ENCODE data around the gene SRGAP3.

SRGAP3 gene

GRCh38 chr3:8974458-8974857, 275.0 kb downstream of the SRGAP3 start:
- Histone ChIP-seq H3K27ac (ENCODE audit: insufficient read depth in 1 of 2, low read depth in 1 of 2, low read length in 2 of 2, poor library complexity in 1 of 2, severe bottlenecking in 2 of 2) (no peak overlapping the region), H3K27me3 (replicated peaks in 2 of 5; ENCODE audit: control insufficient read depth in 4 of 5, insufficient read depth in 5 of 5, low read length in 4 of 5) (peaks cover 0 to 13% (median 7%) of the 10 kb centered on the region in 5 experiments), H3K36me3 (ENCODE audit: control insufficient read depth in 4 of 4, insufficient read depth in 4 of 4, low read length in 3 of 4) (no peaks in the 10 kb centered on the region), H3K9me3 (ENCODE audit: control extremely low read depth in 1 of 5, control insufficient read depth in 4 of 5, insufficient read depth in 2 of 5, low read depth in 1 of 5, low read length in 4 of 5) (peaks cover 0 to 7% (median 6%) of the 10 kb centered on the region in 5 experiments), H3K4me3 (ENCODE audit: control insufficient read depth in 1 of 7, extremely low read depth in 1 of 7, insufficient read depth in 4 of 7, low read depth in 2 of 7, low read length in 6 of 7) (no peak overlapping the region), H3K4me1 (ENCODE audit: control extremely low read depth in 1 of 4, control insufficient read depth in 4 of 4, insufficient read depth in 4 of 4, low read length in 3 of 4) (no peaks in the 10 kb centered on the region)
- WGBS (ENCODE audit: insufficient coverage), result 100% methylated on average over 1 of the region's 2 CpGs
- POLR2A ChIA-PET, result no interaction called here
- no peak for DNase-seq
- CTCF ChIA-PET, result interaction anchor here (1.0 to 14.0 kb wide), 5 partner anchors 12 to 327 kb away, joined by 3 to 197 read pairs (median 5); no protein-coding TSS in a partner anchor

- DNase-seq, result peak; percentile 28 to 51 (median 47)
- ChIA-PET CTCF (interaction anchor here (1.1 to 14.0 kb wide), 8 partner anchors 8 to 381 kb away, joined by 3 to 197 read pairs (median 6); partner anchors contain the start of gene SRGAP3), POLR2A (no interaction called here)
- Histone ChIP-seq H3K36me3 (ENCODE audit: control insufficient read depth in 4 of 4, insufficient read depth in 4 of 4, low read length in 3 of 4) (no peaks in the 10 kb centered on the region), H3K27ac (ENCODE audit: insufficient read depth in 1 of 2, low read depth in 1 of 2, low read length in 2 of 2, poor library complexity in 1 of 2, severe bottlenecking in 2 of 2) (no peak overlapping the region), H3K9me3 (ENCODE audit: control extremely low read depth in 1 of 5, control insufficient read depth in 4 of 5, insufficient read depth in 2 of 5, low read depth in 1 of 5, low read length in 4 of 5) (no peaks in the 10 kb centered on the region), H3K4me3 (ENCODE audit: control insufficient read depth in 1 of 7, extremely low read depth in 1 of 7, insufficient read depth in 4 of 7, low read depth in 2 of 7, low read length in 6 of 7) (no peak overlapping the region), H3K4me1 (ENCODE audit: control extremely low read depth in 1 of 4, control insufficient read depth in 4 of 4, insufficient read depth in 4 of 4, low read length in 3 of 4) (no peaks in the 10 kb centered on the region), H3K27me3 (replicated peaks in 2 of 5; ENCODE audit: control insufficient read depth in 4 of 5, insufficient read depth in 5 of 5, low read length in 4 of 5) (peaks cover 0 to 14% (median 8%) of the 10 kb centered on the region in 5 experiments)
- whole genome bisulfite sequencing (ENCODE audit: insufficient coverage), result 96% methylated on average over 2 of the region's 2 CpGs
Measured at GRCh38 chr3:8972639-8973038, 276.8 kb downstream of the SRGAP3 start.

DNA sequence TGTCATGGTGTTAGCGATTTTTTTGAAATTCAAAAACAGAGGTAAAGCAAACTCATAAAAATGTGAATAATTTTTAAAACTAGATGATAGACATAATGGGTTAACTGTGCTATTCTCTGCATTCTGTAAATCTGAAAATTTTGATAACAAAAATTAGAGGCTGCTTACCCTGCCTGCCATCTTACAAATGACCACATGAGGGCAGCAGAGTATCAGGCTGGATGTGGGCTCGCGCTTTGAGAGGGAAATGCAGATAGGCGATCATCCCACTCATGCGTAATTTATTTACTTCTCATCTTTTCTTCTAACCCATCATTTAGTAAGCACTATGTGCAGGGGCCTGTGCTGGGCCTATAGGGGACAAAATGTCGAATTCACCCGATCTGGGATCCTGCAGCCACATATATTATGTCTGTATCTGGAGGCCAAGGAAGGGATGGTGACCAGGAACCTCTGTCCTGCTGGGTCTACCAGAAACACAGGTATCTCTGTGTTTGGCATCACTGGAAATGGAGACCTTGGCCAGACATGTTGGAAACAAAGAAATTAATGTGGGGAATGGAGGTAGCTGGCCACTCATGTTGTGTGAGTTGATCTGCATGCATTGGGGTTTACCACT, 278.4 kb downstream of the SRGAP3 start:
- ChIA-PET POLR2A (no interaction called here), CTCF (interaction anchor here (0.6 to 14.0 kb wide), 13 partner anchors 10 to 382 kb away, joined by 3 to 197 read pairs (median 4); no protein-coding TSS in a partner anchor)
- Histone ChIP-seq H3K27me3 (replicated peaks in 2 of 5; ENCODE audit: control insufficient read depth in 4 of 5, insufficient read depth in 5 of 5, low read length in 4 of 5) (peaks cover 0 to 14% (median 3%) of the 10 kb centered on the region in 5 experiments), H3K4me1 (ENCODE audit: control extremely low read depth in 1 of 4, control insufficient read depth in 4 of 4, insufficient read depth in 4 of 4, low read length in 3 of 4) (no peaks in the 10 kb centered on the region), H3K9me3 (ENCODE audit: control extremely low read depth in 1 of 5, control insufficient read depth in 4 of 5, insufficient read depth in 2 of 5, low read depth in 1 of 5, low read length in 4 of 5) (no peaks in the 10 kb centered on the region), H3K27ac (ENCODE audit: insufficient read depth in 1 of 2, low read depth in 1 of 2, low read length in 2 of 2, poor library complexity in 1 of 2, severe bottlenecking in 2 of 2) (no peak overlapping the region), H3K36me3 (ENCODE audit: control insufficient read depth in 4 of 4, insufficient read depth in 4 of 4, low read length in 3 of 4) (no peaks in the 10 kb centered on the region), H3K4me3 (ENCODE audit: control insufficient read depth in 1 of 7, extremely low read depth in 1 of 7, insufficient read depth in 4 of 7, low read depth in 2 of 7, low read length in 6 of 7) (no peak overlapping the region)
- peak; percentile 61 to 84 (median 76) for DNase-seq
- WGBS (ENCODE audit: insufficient coverage), result 0% methylated on average over 5 of the region's 7 CpGs

GRCh38 chr3:8969241-8969640, 280.2 kb downstream of the SRGAP3 start:
- Histone ChIP-seq H3K9me3 (ENCODE audit: control extremely low read depth in 1 of 5, control insufficient read depth in 4 of 5, insufficient read depth in 2 of 5, low read depth in 1 of 5, low read length in 4 of 5) (no peaks in the 10 kb centered on the region), H3K36me3 (ENCODE audit: control insufficient read depth in 4 of 4, insufficient read depth in 4 of 4, low read length in 3 of 4) (no peaks in the 10 kb centered on the region), H3K27ac (ENCODE audit: insufficient read depth in 1 of 2, low read depth in 1 of 2, low read length in 2 of 2, poor library complexity in 1 of 2, severe bottlenecking in 2 of 2) (no peak overlapping the region), H3K4me1 (ENCODE audit: control extremely low read depth in 1 of 4, control insufficient read depth in 4 of 4, insufficient read depth in 4 of 4, low read length in 3 of 4) (no peaks in the 10 kb centered on the region), H3K27me3 (replicated peaks in 2 of 5; ENCODE audit: control insufficient read depth in 4 of 5, insufficient read depth in 5 of 5, low read length in 4 of 5) (peaks cover 0 to 14% (median 3%) of the 10 kb centered on the region in 5 experiments), H3K4me3 (ENCODE audit: control insufficient read depth in 1 of 7, extremely low read depth in 1 of 7, insufficient read depth in 4 of 7, low read depth in 2 of 7, low read length in 6 of 7) (no peak overlapping the region)
- ChIA-PET CTCF (interaction anchor here (0.7 to 14.0 kb wide), 8 partner anchors 11 to 384 kb away, joined by 3 to 197 read pairs (median 4); no protein-coding TSS in a partner anchor), POLR2A (no interaction called here)
- DNase-seq, result no peak
- WGBS (ENCODE audit: insufficient coverage), result 100% methylated on average over 2 of the region's 4 CpGs

GRCh38 chr3:8968375-8968882, 281.0 kb downstream of the SRGAP3 start:
- no peak overlapping the region for H3K27ac ChIP-seq (ENCODE audit: insufficient read depth in 1 of 2, low read depth in 1 of 2, low read length in 2 of 2, poor library complexity in 1 of 2, severe bottlenecking in 2 of 2)
- H3K27me3 ChIP-seq (replicated peaks in 2 of 5; ENCODE audit: control insufficient read depth in 4 of 5, insufficient read depth in 5 of 5, low read length in 4 of 5), result peaks cover 0 to 14% (median 3%) of the 10 kb centered on the region in 5 experiments
- WGBS (ENCODE audit: insufficient coverage), result 98% methylated on average over 5 of the region's 5 CpGs
- H3K4me1 ChIP-seq (ENCODE audit: control extremely low read depth in 1 of 4, control insufficient read depth in 4 of 4, insufficient read depth in 4 of 4, low read length in 3 of 4), result peaks cover 0 to 7% (median 5%) of the 10 kb centered on the region in 4 experiments
- H3K36me3 ChIP-seq (ENCODE audit: control insufficient read depth in 4 of 4, insufficient read depth in 4 of 4, low read length in 3 of 4), result no peaks in the 10 kb centered on the region
- ChIA-PET POLR2A (no interaction called here), CTCF (interaction anchor here (1.0 to 14.0 kb wide), 3 partner anchors 100 to 333 kb away, joined by 3 to 197 read pairs (median 4); no protein-coding TSS in a partner anchor)
- DNase-seq, result no peak
- no peak overlapping the region for H3K4me3 ChIP-seq (ENCODE audit: control insufficient read depth in 1 of 7, extremely low read depth in 1 of 7, insufficient read depth in 4 of 7, low read depth in 2 of 7, low read length in 6 of 7)
- H3K9me3 ChIP-seq (ENCODE audit: control extremely low read depth in 1 of 5, control insufficient read depth in 4 of 5, insufficient read depth in 2 of 5, low read depth in 1 of 5, low read length in 4 of 5), result no peaks in the 10 kb centered on the region

DNA sequence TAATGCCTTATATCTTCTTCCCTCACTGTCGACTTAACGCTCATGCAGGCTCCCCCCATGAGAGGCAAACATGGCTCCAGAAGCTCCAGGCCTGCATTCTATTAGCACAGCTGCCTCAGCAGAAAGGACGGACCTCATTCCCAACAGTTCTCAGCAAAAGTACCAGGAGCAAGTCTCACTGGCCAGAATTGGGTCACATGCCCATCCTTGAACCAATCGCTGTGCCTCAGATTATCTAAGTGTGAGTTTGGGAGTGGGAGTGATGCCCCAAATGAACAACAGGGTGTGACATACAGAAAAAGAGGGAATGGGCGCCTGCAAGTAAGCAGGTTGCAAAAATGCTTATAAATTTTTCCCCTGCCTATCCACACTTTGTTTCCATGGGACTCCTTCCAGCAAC, 281.9 kb downstream of the SRGAP3 start:
- Histone ChIP-seq H3K4me3 (ENCODE audit: control insufficient read depth in 1 of 7, extremely low read depth in 1 of 7, insufficient read depth in 4 of 7, low read depth in 2 of 7, low read length in 6 of 7) (no peak overlapping the region), H3K27me3 (replicated peaks in 2 of 5; ENCODE audit: control insufficient read depth in 4 of 5, insufficient read depth in 5 of 5, low read length in 4 of 5) (peaks cover 0 to 13% (median 3%) of the 10 kb centered on the region in 5 experiments), H3K4me1 (ENCODE audit: control extremely low read depth in 1 of 4, control insufficient read depth in 4 of 4, insufficient read depth in 4 of 4, low read length in 3 of 4) (peaks cover 4 to 11% (median 10%) of the 10 kb centered on the region in 4 experiments), H3K36me3 (ENCODE audit: control insufficient read depth in 4 of 4, insufficient read depth in 4 of 4, low read length in 3 of 4) (no peaks in the 10 kb centered on the region), H3K9me3 (ENCODE audit: control extremely low read depth in 1 of 5, control insufficient read depth in 4 of 5, insufficient read depth in 2 of 5, low read depth in 1 of 5, low read length in 4 of 5) (no peaks in the 10 kb centered on the region), H3K27ac (ENCODE audit: insufficient read depth in 1 of 2, low read depth in 1 of 2, low read length in 2 of 2, poor library complexity in 1 of 2, severe bottlenecking in 2 of 2) (no peak overlapping the region)
- WGBS (ENCODE audit: insufficient coverage), result 86% methylated on average over 4 of the region's 5 CpGs
- POLR2A ChIA-PET, result no interaction called here
- CTCF ChIA-PET, result interaction anchor here (1.0 to 14.0 kb wide), 2 partner anchors 101 to 334 kb away, joined by 3 to 197 read pairs; no protein-coding TSS in a partner anchor
- DNase-seq, result no peak

- H3K4me3 ChIP-seq (ENCODE audit: control insufficient read depth in 1 of 7, extremely low read depth in 1 of 7, insufficient read depth in 4 of 7, low read depth in 2 of 7, low read length in 6 of 7), result no peak overlapping the region
- POLR2A ChIA-PET, result no interaction called here
- H3K27ac ChIP-seq (ENCODE audit: insufficient read depth in 1 of 2, low read depth in 1 of 2, low read length in 2 of 2, poor library complexity in 1 of 2, severe bottlenecking in 2 of 2), result no peak overlapping the region
- H3K4me1 ChIP-seq (ENCODE audit: control extremely low read depth in 1 of 4, control insufficient read depth in 4 of 4, insufficient read depth in 4 of 4, low read length in 3 of 4), result peaks cover 9 to 18% (median 16%) of the 10 kb centered on the region in 4 experiments
- CTCF ChIA-PET, result interaction anchor here (0.9 to 14.0 kb wide), 2 partner anchors 10 to 334 kb away, joined by 3 to 197 read pairs; no protein-coding TSS in a partner anchor
- H3K9me3 ChIP-seq (ENCODE audit: control extremely low read depth in 1 of 5, control insufficient read depth in 4 of 5, insufficient read depth in 2 of 5, low read depth in 1 of 5, low read length in 4 of 5), result no peaks in the 10 kb centered on the region
- no CpG with 5 or more reads among the region's 3 CpGs for WGBS (ENCODE audit: insufficient coverage)
- H3K27me3 ChIP-seq (replicated peaks in 2 of 5; ENCODE audit: control insufficient read depth in 4 of 5, insufficient read depth in 5 of 5, low read length in 4 of 5), result peaks cover 0 to 11% (median 3%) of the 10 kb centered on the region in 5 experiments
- no peaks in the 10 kb centered on the region for H3K36me3 ChIP-seq (ENCODE audit: control insufficient read depth in 4 of 4, insufficient read depth in 4 of 4, low read length in 3 of 4)
- no peak for DNase-seq
Measured at GRCh38 chr3:8966820-8967348, 282.6 kb downstream of the SRGAP3 start.

Measured in common myeloid progenitor, CD34-positive (primary cell).